GM19099 (cell line): ENCODE results near the gene CPB2.

Source experiments
- POLR2A ChIP-seq: IDR thresholded peaks from 3 replicates; pipeline ENCODE4 v1.6.1; 2011; ENCODE audit warnings: low read depth; ENCODE audit not compliant: insufficient read length; ENCODE audit errors: extremely low read depth

The CPB2 gene

GRCh38 chr13:46132109-46132508 is 27.3 kb upstream of the CPB2 start:
- no peak for TF ChIP-seq POLR2A

- no peak for TF ChIP-seq POLR2A
Observed at GRCh38 chr13:46131705-46132104, 26.9 kb upstream of the CPB2 start.

GRCh38 chr13:46129955-46130618 is 25.3 kb upstream of the CPB2 start:
- no peak for TF ChIP-seq POLR2A

GRCh38 chr13:46129124-46129523 is 24.3 kb upstream of the CPB2 start:
- no peak for TF ChIP-seq POLR2A

GRCh38 chr13:46127358-46128023 is 22.7 kb upstream of the CPB2 start:
- TF ChIP-seq POLR2A, result no peak

GRCh38 chr13:46126552-46127357 is 21.9 kb upstream of the CPB2 start:
- TF ChIP-seq POLR2A, result no peak

GRCh38 chr13:46126056-46126455 is 21.2 kb upstream of the CPB2 start:
- TF ChIP-seq POLR2A, result no peak

GRCh38 chr13:46124967-46125933 is 20.4 kb upstream of the CPB2 start:
- no peak for TF ChIP-seq POLR2A

GRCh38 chr13:46124531-46124966 is 19.7 kb upstream of the CPB2 start:
- TF ChIP-seq POLR2A, result peak; percentile 55

GRCh38 chr13:46122304-46122703 is 17.5 kb upstream of the CPB2 start:
- TF ChIP-seq POLR2A, result no peak

GRCh38 chr13:46121597-46122163 is 16.8 kb upstream of the CPB2 start:
- TF ChIP-seq POLR2A, result no peak

- TF ChIP-seq POLR2A, result no peak
Observed at GRCh38 chr13:46121033-46121432, 16.2 kb upstream of the CPB2 start.

GRCh38 chr13:46119883-46120614 is 15.2 kb upstream of the CPB2 start:
- TF ChIP-seq POLR2A, result no peak
